CD14-positive monocyte (primary cell): ENCODE measurements around the gene DNAJC12. TPM values are rescaled to one million over a fixed set of nuclear protein-coding genes. Genes with fewer than 3 reads are reported as not detected.
"Not testable (repeated sequence)": the region's sequence is repeated elsewhere in the genome, so short reads cannot be mapped to it uniquely, and the experiment has no call there.

Experiments
- DNase-seq, 3 donors: peaks; one replicate each; pipeline ENCODE4 v3.0.0-alpha.2; 2011 to 2022
- H2AFZ ChIP-seq: 2 replicates; pipeline ENCODE4 v1.6.0; 2012; ENCODE audit warnings: mild to moderate bottlenecking, low read depth, low read length, inconsistent platforms; ENCODE audit not compliant: insufficient read depth, poor library complexity, severe bottlenecking
- H3K27ac ChIP-seq, 2 donors: 1 replicate in 1 of 2; 2 replicates in 1 of 2; pipeline ENCODE4 v1.5.1; 2012 to 2013; ENCODE audit warnings: low read length in 2 of 2, control low read depth in 1 of 2, inconsistent platforms in 1 of 2, low read depth in 1 of 2, mild to moderate bottlenecking in 1 of 2
- H3K27me3 ChIP-seq, 2 donors: one replicate each; pipeline versions ENCODE4 v1.6.0 to v1.6.1; 2011 to 2013; ENCODE audit warnings: low read length in 2 of 2; ENCODE audit not compliant: control insufficient read depth in 2 of 2, insufficient read depth in 2 of 2
- H3K36me3 ChIP-seq, 2 donors: replicated peaks in 1 of 2; 1 replicate in 1 of 2; 2 replicates in 1 of 2; pipeline versions ENCODE4 v1.5.1 to v1.6.1; 2012 to 2013; ENCODE audit warnings: low read length in 2 of 2, control low read depth in 1 of 2, inconsistent platforms in 1 of 2, mild to moderate bottlenecking in 1 of 2; ENCODE audit not compliant: insufficient read depth in 2 of 2, control insufficient read depth in 1 of 2
- H3K4me1 ChIP-seq, 2 donors: 1 replicate in 1 of 2; 2 replicates in 1 of 2; pipeline versions ENCODE4 v1.5.1 to v1.6.1; 2012 to 2013; ENCODE audit warnings: low read length in 2 of 2, control low read depth in 1 of 2, inconsistent platforms in 1 of 2, mild to moderate bottlenecking in 1 of 2, moderate library complexity in 1 of 2; ENCODE audit not compliant: insufficient read depth in 2 of 2, control insufficient read depth in 1 of 2
- H3K4me2 ChIP-seq: replicated peaks from 2 replicates; pipeline ENCODE3; 2012; ENCODE audit warnings: low read length, moderate library complexity, mild to moderate bottlenecking; ENCODE audit not compliant: poor library complexity, severe bottlenecking; ENCODE audit errors: extremely low read depth
- H3K4me3 ChIP-seq, 3 experiments: fragments of 200-600 bp in 1 of 3; sonication (generic) in 1 of 3; replicated peaks in 1 of 3; 1 replicate in 2 of 3; 2 replicates in 1 of 3; pipeline ENCODE4 v1.5.1; 2011 to 2013; ENCODE audit warnings: low read length in 3 of 3, mild to moderate bottlenecking in 3 of 3, control low read depth in 2 of 3, low read depth in 2 of 3, inconsistent platforms in 1 of 3, moderate library complexity in 1 of 3
- H3K79me2 ChIP-seq: 2 replicates; pipeline ENCODE4 v1.6.0; 2012; ENCODE audit warnings: mild to moderate bottlenecking, control low read depth, inconsistent platforms, low read length, moderate library complexity; ENCODE audit not compliant: insufficient read depth
- H3K9ac ChIP-seq: 2 replicates; pipeline ENCODE4 v1.6.0; 2017; ENCODE audit warnings: low read length, mild to moderate bottlenecking; ENCODE audit not compliant: insufficient read depth, poor library complexity, severe bottlenecking
- H3K9me3 ChIP-seq, 2 donors: replicated peaks in 1 of 2; 1 replicate in 1 of 2; 2 replicates in 1 of 2; pipeline versions ENCODE4 v1.5.1 to v1.6.1; 2012 to 2013; ENCODE audit warnings: low read length in 2 of 2, control low read depth in 1 of 2; ENCODE audit not compliant: control insufficient read depth in 1 of 2, insufficient read depth in 1 of 2
- H4K20me1 ChIP-seq: 2 replicates; pipeline ENCODE4 v1.6.0; 2012; ENCODE audit warnings: mild to moderate bottlenecking, low read length, control low read depth, moderate library complexity; ENCODE audit not compliant: insufficient read depth
- H3K27ac Mint-ChIP-seq, 7 donors: one replicate each; pipeline ENCODE4 v1.8.0; 2020; ENCODE audit warnings: mild to moderate bottlenecking in 7 of 7, mixed read lengths in 7 of 7, moderate library complexity in 6 of 7, inconsistent platforms in 2 of 7
- H3K27me3 Mint-ChIP-seq, 3 donors: one replicate each; pipeline ENCODE4 v1.8.0; 2021 to 2022; ENCODE audit warnings: low read depth in 3 of 3, mild to moderate bottlenecking in 3 of 3, mixed read lengths in 3 of 3, moderate library complexity in 3 of 3, inconsistent platforms in 1 of 3
- H3K36me3 Mint-ChIP-seq, 2 donors: one replicate each; pipeline ENCODE4 v1.8.0; 2020; ENCODE audit warnings: mixed read lengths in 2 of 2, inconsistent platforms in 1 of 2, mild to moderate bottlenecking in 1 of 2
- H3K4me1 Mint-ChIP-seq: one replicate; pipeline ENCODE4 v1.8.0; 2020; ENCODE audit warnings: mild to moderate bottlenecking, mixed read lengths
- H3K4me3 Mint-ChIP-seq, 2 donors: one replicate each; pipeline ENCODE4 v1.8.0; 2020; ENCODE audit warnings: mild to moderate bottlenecking in 2 of 2, mixed read lengths in 2 of 2, moderate library complexity in 1 of 2
- H3K9me3 Mint-ChIP-seq, 7 donors: one replicate each; pipeline ENCODE4 v1.8.0; 2020 to 2022; ENCODE audit warnings: mixed read lengths in 7 of 7, mild to moderate bottlenecking in 6 of 7, moderate library complexity in 6 of 7, inconsistent platforms in 2 of 7
- WGBS: methylation state at CpG from one replicate; pipeline ENCODE4 v1.1.5; 2013; ENCODE audit warnings: missing lambda C conversion rate; ENCODE audit not compliant: insufficient coverage; 5-methylcytosine and 5-hydroxymethylcytosine counted together
- intact Hi-C, 2 donors: fragments of 100-400 bp; cut with micrococcal nuclease; formaldehyde crosslinking; loops; one replicate each; pipeline versions ENCODE4 v1.15.0 to v1.15.1; 2023
- polyA plus RNA-seq, 3 donors: library from polyadenylated mRNA; depleted of rRNA in 1 of 3; unstranded in 2 of 3; stranded (reverse) in 1 of 3; fragments of 300-500 nt in 2 of 3; fragments of >200 nt in 1 of 3; fragmentation: Illumina TruSeq in 2 of 3; gene quantifications; 1 replicate in 2 of 3; 2 replicates in 1 of 3; pipeline ENCODE4 v1.2.3, GENCODE V29; 2012 to 2021
- TF ChIP-seq, protein P1 (sequence below): fragments of 200-600 bp; IDR thresholded peaks from one replicate; pipeline ENCODE4 v1.8.0; 2022; ENCODE audit warnings: antibody characterized with exemption, mild to moderate bottlenecking

Gene DNAJC12
- polyA plus RNA-seq, 3 donors, result not detected

GRCh38 chr10:67841737-67842136, 3.7 kb upstream of the DNAJC12 start:
- Histone ChIP-seq H3K79me2 (no peaks in the 10 kb centered on the region), H2AFZ (no peak overlapping the region), H3K4me3 (no peak overlapping the region), H3K9ac (no peak overlapping the region), H3K4me1 (peaks cover 0 to 4% of the 10 kb centered on the region in 2 donors), H3K36me3 (no peaks in the 10 kb centered on the region), H3K9me3 (no peaks in the 10 kb centered on the region), H3K4me2 (no peak overlapping the region), H4K20me1 (no peaks in the 10 kb centered on the region), H3K27ac (no peak overlapping the region), H3K27me3 (no peaks in the 10 kb centered on the region)
- TF ChIP-seq, protein P1, sequence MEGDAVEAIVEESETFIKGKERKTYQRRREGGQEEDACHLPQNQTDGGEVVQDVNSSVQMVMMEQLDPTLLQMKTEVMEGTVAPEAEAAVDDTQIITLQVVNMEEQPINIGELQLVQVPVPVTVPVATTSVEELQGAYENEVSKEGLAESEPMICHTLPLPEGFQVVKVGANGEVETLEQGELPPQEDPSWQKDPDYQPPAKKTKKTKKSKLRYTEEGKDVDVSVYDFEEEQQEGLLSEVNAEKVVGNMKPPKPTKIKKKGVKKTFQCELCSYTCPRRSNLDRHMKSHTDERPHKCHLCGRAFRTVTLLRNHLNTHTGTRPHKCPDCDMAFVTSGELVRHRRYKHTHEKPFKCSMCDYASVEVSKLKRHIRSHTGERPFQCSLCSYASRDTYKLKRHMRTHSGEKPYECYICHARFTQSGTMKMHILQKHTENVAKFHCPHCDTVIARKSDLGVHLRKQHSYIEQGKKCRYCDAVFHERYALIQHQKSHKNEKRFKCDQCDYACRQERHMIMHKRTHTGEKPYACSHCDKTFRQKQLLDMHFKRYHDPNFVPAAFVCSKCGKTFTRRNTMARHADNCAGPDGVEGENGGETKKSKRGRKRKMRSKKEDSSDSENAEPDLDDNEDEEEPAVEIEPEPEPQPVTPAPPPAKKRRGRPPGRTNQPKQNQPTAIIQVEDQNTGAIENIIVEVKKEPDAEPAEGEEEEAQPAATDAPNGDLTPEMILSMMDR, result no peak
- no peak for DNase-seq
- peaks cover 0 to 2% (median 0%) of the 10 kb centered on the region in 3 donors for H3K27me3 Mint-ChIP-seq
- H3K36me3 Mint-ChIP-seq, result no peaks in the 10 kb centered on the region
- peaks cover 3 to 9% (median 6%) of the 10 kb centered on the region in 7 donors for H3K9me3 Mint-ChIP-seq
- H3K27ac Mint-ChIP-seq, result no peak overlapping the region
- H3K4me3 Mint-ChIP-seq, result no peak overlapping the region
- peaks cover 6% of the 10 kb centered on the region for H3K4me1 Mint-ChIP-seq
- intact Hi-C loops, result loop anchor here in 1 of 2 donors (10.0 kb wide), 1 partner anchor 493 kb away; the partner anchor contains the start of genes HNRNPH3 and PBLD

DNA sequence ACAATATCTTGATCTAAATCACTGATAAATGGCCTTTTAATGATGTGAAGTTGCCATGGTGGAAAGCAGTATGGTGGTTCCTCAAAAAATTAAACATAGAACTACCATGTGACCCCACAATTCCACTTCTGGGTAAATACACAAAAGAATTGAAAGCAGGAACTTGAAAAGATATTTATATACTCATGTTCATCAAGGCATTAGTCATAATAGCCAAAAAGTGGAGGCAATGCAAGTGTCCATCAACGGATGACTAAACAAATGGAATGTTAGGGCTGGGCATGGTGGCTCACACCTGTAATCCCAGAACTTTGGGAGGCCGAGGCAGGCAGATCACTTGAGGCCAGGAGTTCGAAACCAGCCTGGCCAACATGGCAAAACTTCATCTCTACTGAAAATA, 2.0 kb upstream of the DNAJC12 start:
- WGBS, result no CpG with 5 or more reads among the region's 3 CpGs
- no peak overlapping the region for H3K4me3 ChIP-seq
- TF ChIP-seq, protein P1, result no peak
- Mint-ChIP-seq H3K9me3 (peaks cover 3 to 9% (median 6%) of the 10 kb centered on the region in 7 donors), H3K27me3 (peaks cover 0 to 1% (median 0%) of the 10 kb centered on the region in 3 donors), H3K4me1 (peaks cover 8% of the 10 kb centered on the region), H3K27ac (peak overlapping the region in 1 of 7 donors; percentile 46), H3K36me3 (no peaks in the 10 kb centered on the region), H3K4me3 (no peak overlapping the region)
- intact Hi-C loops, result loop anchor here in 1 of 2 donors (10.0 kb wide), 1 partner anchor 495 kb away; the partner anchor contains the start of genes HNRNPH3 and PBLD
- no peak overlapping the region for H3K4me2 ChIP-seq
- H3K4me1 ChIP-seq, result peaks cover 0 to 4% of the 10 kb centered on the region in 2 donors
- H3K27ac ChIP-seq, result no peak overlapping the region
- DNase-seq, result peak in 2 of 3 donors; percentile 5 to 51
- H3K9me3 ChIP-seq, result no peaks in the 10 kb centered on the region
- H3K9ac ChIP-seq, result no peak overlapping the region
- no peaks in the 10 kb centered on the region for H3K79me2 ChIP-seq
- H3K36me3 ChIP-seq, result no peaks in the 10 kb centered on the region
- H2AFZ ChIP-seq, result no peak overlapping the region
- H3K27me3 ChIP-seq, result no peaks in the 10 kb centered on the region
- H4K20me1 ChIP-seq, result no peaks in the 10 kb centered on the region

GRCh38 chr10:67839511-67839910, 1.5 kb upstream of the DNAJC12 start:
- H3K9me3 ChIP-seq, H3K4me1 Mint-ChIP-seq, DNase-seq, H3K27ac Mint-ChIP-seq, H3K36me3 ChIP-seq, H3K27ac ChIP-seq, H3K36me3 Mint-ChIP-seq, H3K79me2 ChIP-seq, intact Hi-C loops, H3K4me3 ChIP-seq, H3K4me1 ChIP-seq, H3K9ac ChIP-seq, H3K27me3 ChIP-seq, H3K9me3 Mint-ChIP-seq, H3K27me3 Mint-ChIP-seq, H4K20me1 ChIP-seq, H3K4me2 ChIP-seq, H3K4me3 Mint-ChIP-seq: not testable (repeated sequence)
- 100% methylated on average over 1 of the region's 12 CpGs for WGBS
- H2AFZ ChIP-seq, result peak overlapping the region; percentile 3
